Dendritic cell treated with granulocyte-macrophage colony-stimulating factor and Interleukin-4, amounts not matched to agents 40 ng/mL and 50 ng/mL, for 4 days (primary cell): Measurements from ENCODE around the gene BBS7.

Experiments used
- H3K27ac Mint-ChIP-seq: one replicate; pipeline ENCODE4 v1.8.0; 2022; ENCODE audit warnings: mild to moderate bottlenecking, mixed read lengths
- H3K27me3 Mint-ChIP-seq: one replicate; pipeline ENCODE4 v1.8.0; 2022; ENCODE audit warnings: mild to moderate bottlenecking, mixed read lengths
- H3K36me3 Mint-ChIP-seq: one replicate; pipeline ENCODE4 v1.8.0; 2022; ENCODE audit warnings: low read depth, mixed read lengths
- H3K4me1 Mint-ChIP-seq: one replicate; pipeline ENCODE4 v1.8.0; 2022; ENCODE audit warnings: low read depth, mixed read lengths
- H3K4me3 Mint-ChIP-seq: one replicate; pipeline ENCODE4 v1.8.0; 2022; ENCODE audit warnings: mild to moderate bottlenecking, moderate library complexity, mixed read lengths
- H3K9me3 Mint-ChIP-seq: one replicate; pipeline ENCODE4 v1.8.0; 2022; ENCODE audit warnings: mixed read lengths
- intact Hi-C: fragments of 100-400 bp; cut with micrococcal nuclease; formaldehyde crosslinking; loops from one replicate; pipeline ENCODE4 v1.15.0; 2022

The BBS7 gene

GRCh38 chr4:121869841-121870822 lies at the start of gene BBS7:
Gene BBS7, minus strand, starts transcription at chr4:121870474. Its CDS starts 161 bp downstream, at chr4:121870313.
- peaks cover 24% of the 10 kb centered on the region for H3K36me3 Mint-ChIP-seq
- intact Hi-C loops = loop anchor here (1.0 to 5.0 kb wide), 3 partner anchors 46 to 277 kb away; no protein-coding TSS in a partner anchor
- H3K4me3 Mint-ChIP-seq = peak within 1 kb of the TSS; percentile 92
- H3K27ac Mint-ChIP-seq = peak within 1 kb of the TSS; percentile 91
- peaks cover 13% of the 10 kb centered on the region for H3K4me1 Mint-ChIP-seq
- H3K9me3 Mint-ChIP-seq = no peaks in the 10 kb centered on the region
- peaks cover 6% of the 10 kb centered on the region for H3K27me3 Mint-ChIP-seq

GRCh38 chr4:121913667-121914066 lies 43.4 kb upstream of the BBS7 start:
- Mint-ChIP-seq H3K27me3 (peaks cover 18% of the 10 kb centered on the region), H3K4me3 (no peak overlapping the region), H3K36me3 (no peaks in the 10 kb centered on the region), H3K4me1 (peaks cover 5% of the 10 kb centered on the region), H3K27ac (no peak overlapping the region), H3K9me3 (no peaks in the 10 kb centered on the region)
- intact Hi-C loops = no loop called here

GRCh38 chr4:121908346-121908745 lies 38.1 kb upstream of the BBS7 start:
- intact Hi-C loops = loop anchor here (10.0 kb wide), 1 partner anchor 396 kb away; no protein-coding TSS in a partner anchor
- no peaks in the 10 kb centered on the region for H3K4me1 Mint-ChIP-seq
- no peak overlapping the region for H3K4me3 Mint-ChIP-seq
- H3K9me3 Mint-ChIP-seq = no peaks in the 10 kb centered on the region
- H3K27me3 Mint-ChIP-seq = peaks cover 10% of the 10 kb centered on the region
- H3K36me3 Mint-ChIP-seq = no peaks in the 10 kb centered on the region
- H3K27ac Mint-ChIP-seq = no peak overlapping the region

- Mint-ChIP-seq H3K27ac (no peak overlapping the region), H3K36me3 (no peaks in the 10 kb centered on the region), H3K27me3 (peaks cover 9% of the 10 kb centered on the region), H3K9me3 (no peaks in the 10 kb centered on the region), H3K4me3 (no peak overlapping the region), H3K4me1 (no peaks in the 10 kb centered on the region)
- intact Hi-C loops = loop anchor here (1.0 to 10.0 kb wide), 3 partner anchors 103 to 1032 kb away; no protein-coding TSS in a partner anchor
These were observed 30.1 kb upstream of the BBS7 start for GRCh38 chr4:121900132-121900983.

- no peaks in the 10 kb centered on the region for H3K36me3 Mint-ChIP-seq
- H3K4me1 Mint-ChIP-seq = no peaks in the 10 kb centered on the region
- no peaks in the 10 kb centered on the region for H3K9me3 Mint-ChIP-seq
- H3K4me3 Mint-ChIP-seq = no peak overlapping the region
- peaks cover 7% of the 10 kb centered on the region for H3K27me3 Mint-ChIP-seq
- H3K27ac Mint-ChIP-seq = no peak overlapping the region
- intact Hi-C loops = no loop called here
These were observed 27.9 kb upstream of the BBS7 start for GRCh38 chr4:121898150-121898549.

GRCh38 chr4:121888134-121888533 lies 17.9 kb upstream of the BBS7 start:
- intact Hi-C loops = no loop called here
- H3K4me1 Mint-ChIP-seq = no peaks in the 10 kb centered on the region
- H3K27ac Mint-ChIP-seq = no peak overlapping the region
- H3K36me3 Mint-ChIP-seq = no peaks in the 10 kb centered on the region
- H3K4me3 Mint-ChIP-seq = no peak overlapping the region
- peaks cover 4% of the 10 kb centered on the region for H3K27me3 Mint-ChIP-seq
- H3K9me3 Mint-ChIP-seq = no peaks in the 10 kb centered on the region

DNA sequence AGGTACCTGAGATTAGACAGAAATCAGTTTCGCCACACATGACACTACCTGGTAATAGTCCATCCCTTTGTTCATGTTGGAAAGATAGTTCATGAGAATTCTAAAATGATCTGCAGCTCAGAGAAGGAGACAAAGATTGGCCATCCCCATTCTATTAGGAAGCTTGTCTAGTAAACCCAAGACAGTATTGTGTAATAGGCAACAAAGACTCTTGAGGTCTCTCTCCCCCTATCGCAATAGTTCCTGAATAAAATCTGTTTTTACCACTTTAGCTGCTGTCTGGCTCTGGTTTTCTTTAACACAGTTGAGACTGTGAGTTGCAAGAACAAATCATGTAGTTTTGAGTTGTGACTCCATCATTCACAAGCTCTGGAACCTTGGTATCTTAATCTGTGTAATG lies 14.8 kb upstream of the BBS7 start:
- Mint-ChIP-seq H3K4me3 (no peak overlapping the region), H3K4me1 (peaks cover 6% of the 10 kb centered on the region), H3K27ac (no peak overlapping the region), H3K27me3 (no peaks in the 10 kb centered on the region), H3K36me3 (no peaks in the 10 kb centered on the region), H3K9me3 (no peaks in the 10 kb centered on the region)
- intact Hi-C loops = no loop called here

- Mint-ChIP-seq H3K27ac (no peak overlapping the region), H3K27me3 (peaks cover 5% of the 10 kb centered on the region)
- intact Hi-C loops = no loop called here
These were observed 10.9 kb upstream of the BBS7 start for GRCh38 chr4:121881158-121881557.

DNA sequence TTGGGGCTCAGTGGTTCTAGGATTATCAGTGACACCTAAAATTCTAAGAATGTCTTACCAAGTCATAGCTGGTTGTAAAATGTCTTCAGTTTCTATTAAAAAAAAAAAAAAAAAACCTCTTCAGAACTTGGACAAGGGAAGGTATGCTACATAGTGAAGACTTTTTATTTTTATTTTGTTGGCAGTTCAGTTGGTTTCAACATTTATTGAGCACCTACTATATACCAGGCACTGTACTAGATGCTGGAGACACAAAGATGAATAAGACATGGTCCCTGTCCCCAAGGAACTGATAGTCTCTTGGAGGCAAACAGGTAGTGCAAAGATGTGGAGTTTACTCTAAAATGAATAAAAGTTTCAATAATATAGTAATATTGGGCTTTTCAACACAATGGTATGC lies 8.9 kb upstream of the BBS7 start:
- intact Hi-C loops = no loop called here
- no peak overlapping the region for H3K4me3 Mint-ChIP-seq
- H3K4me1 Mint-ChIP-seq = peaks cover 6% of the 10 kb centered on the region
- H3K27me3 Mint-ChIP-seq = peaks cover 5% of the 10 kb centered on the region
- no peaks in the 10 kb centered on the region for H3K36me3 Mint-ChIP-seq
- H3K9me3 Mint-ChIP-seq = no peaks in the 10 kb centered on the region
- no peak overlapping the region for H3K27ac Mint-ChIP-seq

More at GRCh38 chr4:121881158-121881557, 10.9 kb upstream of the BBS7 start:
- H3K9me3 Mint-ChIP-seq = no peaks in the 10 kb centered on the region
- H3K4me3 Mint-ChIP-seq = no peak overlapping the region
- no peaks in the 10 kb centered on the region for H3K36me3 Mint-ChIP-seq
- peaks cover 6% of the 10 kb centered on the region for H3K4me1 Mint-ChIP-seq

DNA sequence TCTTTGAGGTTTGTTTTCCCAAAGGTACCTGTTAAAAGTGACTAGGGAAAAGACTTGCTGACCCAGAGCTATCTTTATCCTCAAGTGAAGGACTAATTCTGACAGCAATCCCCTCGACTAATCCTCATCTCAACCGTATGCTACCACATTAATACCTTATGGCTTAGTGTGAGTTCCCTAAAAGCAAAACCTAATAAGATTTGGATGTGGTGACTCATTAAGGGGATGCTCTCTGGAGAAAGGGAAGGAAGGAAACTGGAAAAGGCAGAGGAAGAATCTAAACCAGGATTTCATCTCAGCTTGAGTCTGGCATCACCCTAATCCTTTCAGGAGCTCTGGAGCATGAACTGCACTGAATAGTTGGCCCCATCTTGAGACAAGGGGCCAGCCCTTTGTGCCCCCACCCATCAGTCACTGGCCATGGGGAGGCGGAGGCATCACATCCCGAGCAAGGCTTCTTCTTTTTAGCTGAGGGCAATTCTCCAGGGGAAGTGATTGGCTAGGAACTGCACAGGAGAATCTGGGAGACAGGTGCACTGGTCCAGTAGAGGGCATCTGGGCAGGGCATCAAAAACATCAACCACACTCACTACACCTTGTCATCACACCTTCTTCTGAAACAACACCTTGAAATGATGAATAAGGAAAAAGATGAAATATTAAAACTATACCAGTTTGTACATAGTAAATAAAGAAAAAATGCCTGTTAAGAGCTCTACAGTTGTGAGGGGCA lies 6.9 kb upstream of the BBS7 start:
- Mint-ChIP-seq H3K4me1 (peaks cover 6% of the 10 kb centered on the region), H3K9me3 (no peaks in the 10 kb centered on the region), H3K27me3 (peaks cover 9% of the 10 kb centered on the region)

GRCh38 chr4:121876070-121876469 lies 5.8 kb upstream of the BBS7 start:
- peaks cover 2% of the 10 kb centered on the region for H3K4me1 Mint-ChIP-seq
- H3K27ac Mint-ChIP-seq = no peak overlapping the region
- peaks cover 12% of the 10 kb centered on the region for H3K27me3 Mint-ChIP-seq
- no peaks in the 10 kb centered on the region for H3K36me3 Mint-ChIP-seq
- H3K9me3 Mint-ChIP-seq = no peaks in the 10 kb centered on the region
- no peak overlapping the region for H3K4me3 Mint-ChIP-seq
- intact Hi-C loops = no loop called here

More for the DNA sequence above, 6.9 kb upstream of the BBS7 start:
- intact Hi-C loops = no loop called here
- no peak overlapping the region for H3K27ac Mint-ChIP-seq
- H3K4me3 Mint-ChIP-seq = no peak overlapping the region
- H3K36me3 Mint-ChIP-seq = no peaks in the 10 kb centered on the region

GRCh38 chr4:121875652-121876051 lies 5.4 kb upstream of the BBS7 start:
- H3K36me3 Mint-ChIP-seq = no peaks in the 10 kb centered on the region
- H3K4me3 Mint-ChIP-seq = no peak overlapping the region
- no peak overlapping the region for H3K27ac Mint-ChIP-seq
- no peaks in the 10 kb centered on the region for H3K9me3 Mint-ChIP-seq
- peaks cover 12% of the 10 kb centered on the region for H3K27me3 Mint-ChIP-seq
- intact Hi-C loops = no loop called here
- no peaks in the 10 kb centered on the region for H3K4me1 Mint-ChIP-seq

DNA sequence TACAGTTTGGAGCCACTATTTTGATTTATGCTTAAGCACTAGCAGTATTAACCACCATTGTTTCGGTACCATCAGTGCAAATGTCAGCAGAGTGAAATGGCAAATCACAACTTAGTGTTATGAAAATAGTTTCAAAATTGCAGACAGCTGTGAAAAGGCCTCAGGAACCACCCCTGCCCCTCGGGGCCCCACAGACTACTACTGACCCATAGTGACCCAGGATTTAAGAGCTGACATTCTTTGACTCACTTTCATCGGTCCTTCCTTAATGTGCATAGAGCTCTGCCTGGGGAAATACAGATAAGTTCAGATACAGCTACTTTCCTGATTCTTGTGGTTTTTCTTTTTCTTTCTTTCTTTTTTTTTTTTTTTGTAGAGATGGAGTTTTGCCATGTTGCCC lies 3.3 kb upstream of the BBS7 start:
- Mint-ChIP-seq H3K4me3 (no peak overlapping the region), H3K27me3 (peaks cover 12% of the 10 kb centered on the region), H3K9me3 (no peaks in the 10 kb centered on the region), H3K4me1 (peaks cover 13% of the 10 kb centered on the region), H3K36me3 (peaks cover 9% of the 10 kb centered on the region), H3K27ac (no peak overlapping the region)
- intact Hi-C loops = loop anchor here (5.0 kb wide), 1 partner anchor 274 kb away; no protein-coding TSS in a partner anchor
